Measurements from ENCODE around the gene AGTRAP. TPM values are rescaled to one million over a fixed set of nuclear protein-coding genes. Genes with fewer than 3 reads are reported as not detected.

The AGTRAP gene
- total and polyA plus RNA-seq, 3 experiments from 2014 or later = 9.7 to 103 (median 10.6) TPM

GRCh38 chr1:11730429-11730891 lies 5.5 kb upstream of the AGTRAP start:
- POLR2A ChIA-PET = interaction anchor here (0.6 to 1.9 kb wide), 7 partner anchors 11 to 468 kb away, joined by 3 to 9 read pairs (median 3); partner anchors contain the start of genes FBXO6 and MTOR
- Histone ChIP-seq H3K4me3 (ENCODE audit: low read length) (peak overlapping the region; percentile 45), H3K4me1 (ENCODE audit: insufficient read depth, low read length) (peaks cover 51% of the 10 kb centered on the region), H3K27ac (ENCODE audit: low read depth, low read length) (no peak overlapping the region), H3K36me3 (ENCODE audit: insufficient read depth, low read length) (no peaks in the 10 kb centered on the region), H3K27me3 (ENCODE audit: insufficient read depth, low read length, poor library complexity, severe bottlenecking) (no peaks in the 10 kb centered on the region), H3K9me3 (ENCODE audit: low read length) (no peaks in the 10 kb centered on the region)
- Mint-ChIP-seq H3K9me3 (no peaks in the 10 kb centered on the region), H3K27me3 (no peaks in the 10 kb centered on the region), H3K4me1 (peaks cover 34 to 49% (median 34%) of the 10 kb centered on the region in 3 donors), H3K27ac (peak overlapping the region; percentile 46 to 93 (median 83)), H3K36me3 (no peaks in the 10 kb centered on the region), H3K4me3 (peak overlapping the region; percentile 63 to 94 (median 81))
- peak in 4 of 5 donors; percentile 34 to 66 (median 58) for DNase-seq
- CTCF ChIA-PET = interaction anchor here (0.9 to 1.8 kb wide), 6 partner anchors 10 to 488 kb away, joined by 3 to 7 read pairs (median 4); partner anchors contain the start of gene FBXO6

- Histone ChIP-seq H3K27me3 (ENCODE audit: insufficient read depth, low read length, poor library complexity, severe bottlenecking) (no peaks in the 10 kb centered on the region), H3K4me1 (ENCODE audit: insufficient read depth, low read length) (peaks cover 51% of the 10 kb centered on the region), H3K36me3 (ENCODE audit: insufficient read depth, low read length) (no peaks in the 10 kb centered on the region), H3K27ac (ENCODE audit: low read depth, low read length) (no peak overlapping the region), H3K9me3 (ENCODE audit: low read length) (no peaks in the 10 kb centered on the region), H3K4me3 (ENCODE audit: low read length) (peak overlapping the region; percentile 37)
- POLR2A ChIA-PET = interaction anchor here (0.7 to 1.5 kb wide), 2 partner anchors 67 to 593 kb away, joined by 3 to 8 read pairs; partner anchors contain the start of gene FBXO6
- CTCF ChIA-PET = interaction anchor here (1.0 to 1.8 kb wide), 4 partner anchors 8 to 81 kb away, joined by 3 to 7 read pairs (median 4); partner anchors contain the start of gene FBXO6
- Mint-ChIP-seq H3K4me3 (peak overlapping the region; percentile 48 to 87 (median 81)), H3K27ac (peak overlapping the region in 6 of 8 donors; percentile 45 to 86 (median 72)), H3K36me3 (peaks cover 0 to 3% (median 0%) of the 10 kb centered on the region in 3 donors), H3K9me3 (no peaks in the 10 kb centered on the region), H3K27me3 (no peaks in the 10 kb centered on the region), H3K4me1 (peaks cover 36 to 56% (median 37%) of the 10 kb centered on the region in 3 donors)
- DNase-seq = peak in 1 of 5 donors; percentile 38
Measured at GRCh38 chr1:11731691-11732283, 4.1 kb upstream of the AGTRAP start.

GRCh38 chr1:11733306-11733705 lies 2.6 kb upstream of the AGTRAP start:
- Mint-ChIP-seq H3K27ac (no peak overlapping the region), H3K9me3 (no peaks in the 10 kb centered on the region), H3K4me1 (peaks cover 49 to 70% (median 53%) of the 10 kb centered on the region in 3 donors), H3K4me3 (peak overlapping the region in 2 of 7 donors; percentile 39 to 48), H3K27me3 (no peaks in the 10 kb centered on the region), H3K36me3 (peaks cover 0 to 3% (median 0%) of the 10 kb centered on the region in 3 donors)
- no peak for DNase-seq
- no peak overlapping the region for H3K4me3 ChIP-seq (ENCODE audit: low read length)
- POLR2A ChIA-PET = no interaction called here
- H3K27ac ChIP-seq (ENCODE audit: low read depth, low read length) = no peak overlapping the region
- H3K36me3 ChIP-seq (ENCODE audit: insufficient read depth, low read length) = no peaks in the 10 kb centered on the region
- CTCF ChIA-PET = no interaction called here
- H3K9me3 ChIP-seq (ENCODE audit: low read length) = no peaks in the 10 kb centered on the region
- H3K27me3 ChIP-seq (ENCODE audit: insufficient read depth, low read length, poor library complexity, severe bottlenecking) = no peaks in the 10 kb centered on the region
- H3K4me1 ChIP-seq (ENCODE audit: insufficient read depth, low read length) = peaks cover 66% of the 10 kb centered on the region

GRCh38 chr1:11735531-11735853 lies 444 bp upstream of the AGTRAP start:
- Mint-ChIP-seq H3K4me1 (peaks cover 53 to 71% (median 58%) of the 10 kb centered on the region in 3 donors), H3K27ac (peak overlapping the region; percentile 34 to 97 (median 90)), H3K9me3 (no peaks in the 10 kb centered on the region), H3K36me3 (peaks cover 0 to 3% (median 0%) of the 10 kb centered on the region in 3 donors), H3K27me3 (no peaks in the 10 kb centered on the region), H3K4me3 (peak overlapping the region; percentile 90 to 99 (median 93))
- Histone ChIP-seq H3K4me3 (ENCODE audit: low read length) (no peak overlapping the region), H3K4me1 (ENCODE audit: insufficient read depth, low read length) (peaks cover 64% of the 10 kb centered on the region), H3K36me3 (ENCODE audit: insufficient read depth, low read length) (no peaks in the 10 kb centered on the region), H3K27ac (ENCODE audit: low read depth, low read length) (peak overlapping the region; percentile 83), H3K9me3 (ENCODE audit: low read length) (no peaks in the 10 kb centered on the region), H3K27me3 (ENCODE audit: insufficient read depth, low read length, poor library complexity, severe bottlenecking) (no peaks in the 10 kb centered on the region)
- ChIA-PET CTCF (interaction anchor here (0.8 to 2.2 kb wide), 6 partner anchors 16 to 697 kb away, joined by 3 to 18 read pairs (median 4); partner anchors contain the start of gene FBXO6), POLR2A (interaction anchor here (0.6 to 2.3 kb wide), 5 partner anchors 16 to 1341 kb away, joined by 3 to 9 read pairs (median 7); partner anchors contain the start of gene DRAXIN)
- DNase-seq = no peak

GRCh38 chr1:11736746-11737639 lies 1.1 kb downstream of the AGTRAP start:
- Histone ChIP-seq H3K9me3 (ENCODE audit: low read length) (no peaks in the 10 kb centered on the region), H3K4me1 (ENCODE audit: insufficient read depth, low read length) (peaks cover 64% of the 10 kb centered on the region), H3K27me3 (ENCODE audit: insufficient read depth, low read length, poor library complexity, severe bottlenecking) (no peaks in the 10 kb centered on the region), H3K36me3 (ENCODE audit: insufficient read depth, low read length) (no peaks in the 10 kb centered on the region), H3K4me3 (ENCODE audit: low read length) (peak overlapping the region; percentile 95), H3K27ac (ENCODE audit: low read depth, low read length) (peak overlapping the region; percentile 83)
- peak; percentile 31 to 60 (median 35) for DNase-seq
- POLR2A ChIA-PET = interaction anchor here (0.6 to 2.3 kb wide), 5 partner anchors 18 to 171 kb away, joined by 3 to 9 read pairs (median 4); partner anchors contain the start of genes CLCN6 and MTHFR
- peak overlapping the region; percentile 68 to 91 (median 86) for H3K27ac Mint-ChIP-seq
- H3K27me3 Mint-ChIP-seq = no peaks in the 10 kb centered on the region
- peaks cover 0 to 3% (median 0%) of the 10 kb centered on the region in 3 donors for H3K36me3 Mint-ChIP-seq
- H3K4me1 Mint-ChIP-seq = peaks cover 56 to 71% (median 59%) of the 10 kb centered on the region in 3 donors
- CTCF ChIA-PET = interaction anchor here (1.0 to 2.6 kb wide), 7 partner anchors 17 to 699 kb away, joined by 3 to 10 read pairs (median 4); partner anchors contain the start of genes CLCN6 and FBXO6
- peak overlapping the region; percentile 90 to 99 (median 93) for H3K4me3 Mint-ChIP-seq
- H3K9me3 Mint-ChIP-seq = no peaks in the 10 kb centered on the region

- H3K27me3 Mint-ChIP-seq = no peaks in the 10 kb centered on the region
- Histone ChIP-seq H3K4me3 (ENCODE audit: low read length) (no peak overlapping the region), H3K27me3 (ENCODE audit: insufficient read depth, low read length, poor library complexity, severe bottlenecking) (no peaks in the 10 kb centered on the region), H3K9me3 (ENCODE audit: low read length) (no peaks in the 10 kb centered on the region), H3K27ac (ENCODE audit: low read depth, low read length) (no peak overlapping the region), H3K36me3 (ENCODE audit: insufficient read depth, low read length) (no peaks in the 10 kb centered on the region), H3K4me1 (ENCODE audit: insufficient read depth, low read length) (peaks cover 65% of the 10 kb centered on the region)
- no peaks in the 10 kb centered on the region for H3K9me3 Mint-ChIP-seq
- peaks cover 0 to 3% (median 0%) of the 10 kb centered on the region in 3 donors for H3K36me3 Mint-ChIP-seq
- ChIA-PET CTCF (interaction anchor here (1.5 to 2.6 kb wide), 4 partner anchors 19 to 88 kb away, joined by 3 to 10 read pairs (median 7); partner anchors contain the start of gene FBXO6), POLR2A (no interaction called here)
- DNase-seq = no peak
- peak overlapping the region; percentile 5 to 91 (median 58) for H3K27ac Mint-ChIP-seq
- H3K4me1 Mint-ChIP-seq = peaks cover 63 to 76% (median 64%) of the 10 kb centered on the region in 3 donors
- peak overlapping the region; percentile 18 to 96 (median 92) for H3K4me3 Mint-ChIP-seq
Measured at GRCh38 chr1:11738096-11738495, 2.2 kb downstream of the AGTRAP start.

GRCh38 chr1:11738783-11739182 lies 2.8 kb downstream of the AGTRAP start:
- H3K9me3 Mint-ChIP-seq = no peaks in the 10 kb centered on the region
- no peak for DNase-seq
- Histone ChIP-seq H3K36me3 (ENCODE audit: insufficient read depth, low read length) (no peaks in the 10 kb centered on the region), H3K27me3 (ENCODE audit: insufficient read depth, low read length, poor library complexity, severe bottlenecking) (no peaks in the 10 kb centered on the region), H3K27ac (ENCODE audit: low read depth, low read length) (no peak overlapping the region), H3K9me3 (ENCODE audit: low read length) (no peaks in the 10 kb centered on the region), H3K4me3 (ENCODE audit: low read length) (no peak overlapping the region), H3K4me1 (ENCODE audit: insufficient read depth, low read length) (peaks cover 65% of the 10 kb centered on the region)
- H3K27me3 Mint-ChIP-seq = no peaks in the 10 kb centered on the region
- peak overlapping the region in 4 of 8 donors; percentile 17 to 80 (median 72) for H3K27ac Mint-ChIP-seq
- CTCF ChIA-PET = interaction anchor here (1.5 to 2.6 kb wide), 2 partner anchors 16 to 89 kb away, joined by 3 to 10 read pairs; no protein-coding TSS in a partner anchor
- peaks cover 0 to 3% (median 0%) of the 10 kb centered on the region in 3 donors for H3K36me3 Mint-ChIP-seq
- peaks cover 63 to 74% (median 64%) of the 10 kb centered on the region in 3 donors for H3K4me1 Mint-ChIP-seq
- POLR2A ChIA-PET = no interaction called here
- peak overlapping the region in 3 of 7 donors; percentile 26 to 96 (median 57) for H3K4me3 Mint-ChIP-seq
